PFSK-1 (cell line): ENCODE data around the gene STAM2.

Experiments
- FOXP2 ChIP-seq: optimal IDR thresholded peaks from 2 replicates; pipeline ENCODE3; 2011; ENCODE audit warnings: borderline replicate concordance, control low read depth, inconsistent platforms; ENCODE audit not compliant: insufficient read depth; ENCODE audit errors: extremely low read length, extremely low read depth
- POLR2AphosphoS5 ChIP-seq: IDR thresholded peaks from 2 replicates; pipeline ENCODE4 v1.6.1; 2012; ENCODE audit warnings: low read depth, mild to moderate bottlenecking, control low read depth, low read length, moderate library complexity
- REST ChIP-seq, 2 experiments: IDR thresholded peaks; 2 replicates each; pipeline versions ENCODE4 v1.6.1 to v1.8.0; 2011 to 2012; ENCODE audit warnings: low read depth in 2 of 2, low read length in 2 of 2, control low read depth in 1 of 2, inconsistent platforms in 1 of 2, mild to moderate bottlenecking in 1 of 2, moderate library complexity in 1 of 2; ENCODE audit not compliant: insufficient read depth in 1 of 2
- SIN3A ChIP-seq: IDR thresholded peaks from 2 replicates; pipeline ENCODE4 v1.6.1; 2012; ENCODE audit warnings: mild to moderate bottlenecking, low read length, moderate library complexity, borderline replicate concordance; ENCODE audit not compliant: insufficient read depth
- TAF1 ChIP-seq: IDR thresholded peaks from 2 replicates; pipeline ENCODE4 v1.6.1; 2012; ENCODE audit warnings: low read length, control low read depth, borderline replicate concordance; ENCODE audit not compliant: insufficient read depth

GRCh38 chr2:152100961-152101360 lies 74.6 kb downstream of the STAM2 start:
- TF ChIP-seq TAF1, result no peak
- TF ChIP-seq REST (IDR thresholded peaks at IDR 0.05; ENCODE audit: insufficient read depth in 1 of 2, low read depth in 2 of 2, low read length in 2 of 2), result no peak
- TF ChIP-seq POLR2AphosphoS5, result no peak
- TF ChIP-seq SIN3A, result no peak
- TF ChIP-seq FOXP2, result no peak
